ENCODE measurements around the gene EWSR1.

- no peak for TF ChIP-seq CTCF (IDR thresholded peaks at IDR 0.05; ENCODE audit: borderline replicate concordance, extremely low read depth, low read length, poor library complexity, severe bottlenecking)
- no peak for TF ChIP-seq EZH2 (IDR thresholded peaks at IDR 0.05; ENCODE audit: borderline replicate concordance, low read depth, low read length, severe bottlenecking)
Observed at GRCh38 chr22:29290061-29290460, 22.0 kb downstream of the EWSR1 start.

Measured in DND-41 (cell line).